ENCODE measurements around the gene HOOK1.

DNA sequence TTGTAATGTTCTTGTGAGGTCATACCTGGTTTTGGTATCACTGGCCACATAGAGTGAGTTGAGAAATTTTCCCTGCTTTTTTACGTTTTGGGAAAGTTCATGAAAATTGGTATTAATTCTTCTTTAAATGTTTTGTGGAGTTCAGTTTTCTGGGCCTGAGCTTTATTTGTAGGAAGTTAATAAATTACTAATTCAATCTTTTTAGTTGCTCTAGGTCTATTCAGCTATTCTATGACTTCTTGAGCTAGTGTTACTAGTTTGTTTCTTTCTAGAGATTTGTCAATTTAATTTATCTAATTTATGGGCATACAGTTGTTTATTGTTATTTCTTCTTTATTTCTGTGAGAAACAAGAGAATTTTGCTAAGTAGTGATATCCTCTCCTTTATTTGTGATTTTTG lies 37.4 kb downstream of the HOOK1 start:
- TF ChIP-seq, protein P1, sequence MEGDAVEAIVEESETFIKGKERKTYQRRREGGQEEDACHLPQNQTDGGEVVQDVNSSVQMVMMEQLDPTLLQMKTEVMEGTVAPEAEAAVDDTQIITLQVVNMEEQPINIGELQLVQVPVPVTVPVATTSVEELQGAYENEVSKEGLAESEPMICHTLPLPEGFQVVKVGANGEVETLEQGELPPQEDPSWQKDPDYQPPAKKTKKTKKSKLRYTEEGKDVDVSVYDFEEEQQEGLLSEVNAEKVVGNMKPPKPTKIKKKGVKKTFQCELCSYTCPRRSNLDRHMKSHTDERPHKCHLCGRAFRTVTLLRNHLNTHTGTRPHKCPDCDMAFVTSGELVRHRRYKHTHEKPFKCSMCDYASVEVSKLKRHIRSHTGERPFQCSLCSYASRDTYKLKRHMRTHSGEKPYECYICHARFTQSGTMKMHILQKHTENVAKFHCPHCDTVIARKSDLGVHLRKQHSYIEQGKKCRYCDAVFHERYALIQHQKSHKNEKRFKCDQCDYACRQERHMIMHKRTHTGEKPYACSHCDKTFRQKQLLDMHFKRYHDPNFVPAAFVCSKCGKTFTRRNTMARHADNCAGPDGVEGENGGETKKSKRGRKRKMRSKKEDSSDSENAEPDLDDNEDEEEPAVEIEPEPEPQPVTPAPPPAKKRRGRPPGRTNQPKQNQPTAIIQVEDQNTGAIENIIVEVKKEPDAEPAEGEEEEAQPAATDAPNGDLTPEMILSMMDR (optimal IDR thresholded peaks at IDR 0.05 in 1 of 3, IDR thresholded peaks at IDR 0.05 in 1 of 3, conservative IDR thresholded peaks at IDR 0.05 in 1 of 3; ENCODE audit: extremely low read depth in 1 of 3, insufficient read depth in 2 of 3, low read length in 3 of 3): no peak
- TF ChIP-seq EZH2 (IDR thresholded peaks at IDR 0.05; ENCODE audit: low read length): no peak

Measured in keratinocyte (primary cell).